NCI-H345 treated with DMSO at 0.1 percent for 48 hours (cell line): ENCODE results near the gene TMX1.

Source experiments
- DNase-seq: peaks from one replicate; lab custom pipeline; 2025; ENCODE audit not compliant: unreplicated experiment; lab: John Stamatoyannopoulos, UW

The TMX1 gene

GRCh38 chr14:51293149-51293911 lies 53.3 kb downstream of the TMX1 start:
- no peak for DNase-seq

- DNase-seq = no peak
Observed at GRCh38 chr14:51293912-51294389, 53.9 kb downstream of the TMX1 start.

- no peak for DNase-seq
Observed at GRCh38 chr14:51294951-51295525, 55.0 kb downstream of the TMX1 start.

- no peak for DNase-seq
Observed at GRCh38 chr14:51295646-51296263, 55.7 kb downstream of the TMX1 start.

- no peak for DNase-seq
Observed at GRCh38 chr14:51297066-51297465, 57.0 kb downstream of the TMX1 start.

- no peak for DNase-seq
Observed at GRCh38 chr14:51298895-51299294, 58.8 kb downstream of the TMX1 start.

- DNase-seq = peak; percentile 73
Observed at GRCh38 chr14:51302295-51303030, 62.4 kb downstream of the TMX1 start.

GRCh38 chr14:51304438-51304837 lies 64.4 kb downstream of the TMX1 start:
- no peak for DNase-seq

- DNase-seq = no peak
Observed at GRCh38 chr14:51304941-51305340, 64.9 kb downstream of the TMX1 start.

- no peak for DNase-seq
Observed at GRCh38 chr14:51305751-51306150, 65.7 kb downstream of the TMX1 start.
